ENCODE data around the gene LRRC49. TPM values are rescaled to one million over a fixed set of nuclear protein-coding genes. Genes with fewer than 3 reads are reported as not detected.
"Not testable (repeated sequence)": the region's sequence is repeated elsewhere in the genome, so short reads cannot be mapped to it uniquely, and the experiment has no call there.

LRRC49 gene
- total and polyA plus RNA-seq, 2 donors (not counting 3 experiments of a cell fraction or from before 2014, with no cell fraction given) = 3.0 to 6.6 TPM

DNA sequence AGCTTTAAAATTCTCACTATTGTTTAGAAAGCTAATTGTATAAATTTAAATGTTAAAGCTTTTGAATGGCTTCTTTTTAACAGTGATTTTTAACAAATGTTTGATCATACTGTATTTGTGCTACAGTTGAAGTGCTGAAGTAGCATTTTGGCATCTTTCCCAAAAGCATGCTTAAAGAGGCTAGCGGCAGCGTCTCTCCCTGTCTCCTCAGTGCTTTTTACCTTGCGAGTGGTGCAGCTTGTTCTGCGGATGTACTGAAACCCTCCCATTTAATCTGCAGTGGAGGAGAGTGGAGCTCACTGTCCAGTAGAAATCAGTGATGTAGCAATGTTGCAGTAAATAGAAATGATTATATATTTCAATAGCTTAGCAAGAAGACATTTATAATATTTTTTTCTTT lies 43.7 kb downstream of the LRRC49 start:
- H3K4me1 ChIP-seq (ENCODE audit: control insufficient read depth, extremely low read depth, insufficient read depth, low read length) = no peaks in the 10 kb centered on the region
- dilution Hi-C loops (cut with MboI; ENCODE audit: extremely low pct_ligation_motif_present, low sequenced_read_pairs) = no loop called here
- no TSS peak for BruUV-seq (replicated peaks)
- H3K79me2 ChIP-seq (ENCODE audit: control insufficient read depth, insufficient read depth, low read length) = no peaks in the 10 kb centered on the region
- DNase-seq (ENCODE audit: low read depth, low spot score) (no peak), FAIRE-seq (no peak)
- H3K27ac ChIP-seq (ENCODE audit: insufficient read depth, low read depth, low read length) = no peak overlapping the region
- no peak overlapping the region for H3K4me3 ChIP-seq (replicated peaks in 1 of 3; ENCODE audit: insufficient read depth in 1 of 3, low read depth in 1 of 3, low read length in 3 of 3)
- no peak overlapping the region for H3K9ac ChIP-seq (replicated peaks; ENCODE audit: extremely low read depth, insufficient read depth, low read length)
- POLR2A ChIA-PET = no interaction called here
- no peaks in the 10 kb centered on the region for H3K9me3 ChIP-seq (replicated peaks; ENCODE audit: control insufficient read depth, insufficient read depth, low read length)
- no peak overlapping the region for H3K4me2 ChIP-seq (ENCODE audit: insufficient read depth, low read length)
- CTCF ChIA-PET = interaction anchor here (1.0 to 2.2 kb wide), 3 partner anchors 41 to 61 kb away, joined by 3 to 4 read pairs (median 4); partner anchors contain the start of genes LRRC49 and THAP10
- no peaks in the 10 kb centered on the region for H3K9me1 ChIP-seq (replicated peaks; ENCODE audit: control insufficient read depth, extremely low read depth, insufficient read depth, low read length)
- no peaks in the 10 kb centered on the region for H3K27me3 ChIP-seq (ENCODE audit: control insufficient read depth in 2 of 2, insufficient read depth in 2 of 2, low read length in 2 of 2)
- intact Hi-C loops (cut with micrococcal nuclease) = no loop called here
- H3K36me3 ChIP-seq (ENCODE audit: control insufficient read depth in 2 of 2, extremely low read depth in 1 of 2, insufficient read depth in 2 of 2, low read length in 2 of 2) = no peaks in the 10 kb centered on the region
- no peaks in the 10 kb centered on the region for H4K20me1 ChIP-seq (replicated peaks; ENCODE audit: control insufficient read depth, extremely low read depth, insufficient read depth, low read length)
- TF ChIP-seq POLR2A (IDR thresholded peaks at IDR 0.05; ENCODE audit: low read depth, low read length) = no peak
- TF ChIP-seq EZH2 (IDR thresholded peaks at IDR 0.05; ENCODE audit: borderline replicate concordance, low read depth, low read length, severe bottlenecking) = no peak
- no peak for TF ChIP-seq GATA2 (IDR thresholded peaks at IDR 0.05; ENCODE audit: insufficient read depth, insufficient read length, low read depth, low read length)
- TF ChIP-seq POLR2AphosphoS5 (IDR thresholded peaks at IDR 0.05; ENCODE audit: insufficient read depth, low read depth, low read length) = no peak
- TF ChIP-seq, protein P1, sequence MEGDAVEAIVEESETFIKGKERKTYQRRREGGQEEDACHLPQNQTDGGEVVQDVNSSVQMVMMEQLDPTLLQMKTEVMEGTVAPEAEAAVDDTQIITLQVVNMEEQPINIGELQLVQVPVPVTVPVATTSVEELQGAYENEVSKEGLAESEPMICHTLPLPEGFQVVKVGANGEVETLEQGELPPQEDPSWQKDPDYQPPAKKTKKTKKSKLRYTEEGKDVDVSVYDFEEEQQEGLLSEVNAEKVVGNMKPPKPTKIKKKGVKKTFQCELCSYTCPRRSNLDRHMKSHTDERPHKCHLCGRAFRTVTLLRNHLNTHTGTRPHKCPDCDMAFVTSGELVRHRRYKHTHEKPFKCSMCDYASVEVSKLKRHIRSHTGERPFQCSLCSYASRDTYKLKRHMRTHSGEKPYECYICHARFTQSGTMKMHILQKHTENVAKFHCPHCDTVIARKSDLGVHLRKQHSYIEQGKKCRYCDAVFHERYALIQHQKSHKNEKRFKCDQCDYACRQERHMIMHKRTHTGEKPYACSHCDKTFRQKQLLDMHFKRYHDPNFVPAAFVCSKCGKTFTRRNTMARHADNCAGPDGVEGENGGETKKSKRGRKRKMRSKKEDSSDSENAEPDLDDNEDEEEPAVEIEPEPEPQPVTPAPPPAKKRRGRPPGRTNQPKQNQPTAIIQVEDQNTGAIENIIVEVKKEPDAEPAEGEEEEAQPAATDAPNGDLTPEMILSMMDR (IDR thresholded peaks at IDR 0.05; ENCODE audit: extremely low read depth in 1 of 2, insufficient read depth in 1 of 2, low read depth in 1 of 2, low read length in 2 of 2) = no peak
- TF ChIP-seq FOS (IDR thresholded peaks at IDR 0.05; ENCODE audit: borderline replicate concordance, insufficient read depth, low read length) = no peak
- no peak for TF ChIP-seq MYC (IDR thresholded peaks at IDR 0.05; ENCODE audit: low read depth, low read length)
- TF ChIP-seq, protein P2, sequence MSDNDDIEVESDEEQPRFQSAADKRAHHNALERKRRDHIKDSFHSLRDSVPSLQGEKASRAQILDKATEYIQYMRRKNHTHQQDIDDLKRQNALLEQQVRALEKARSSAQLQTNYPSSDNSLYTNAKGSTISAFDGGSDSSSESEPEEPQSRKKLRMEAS (IDR thresholded peaks at IDR 0.05; ENCODE audit: insufficient read depth, insufficient read length) = no peak
- no peak for TF ChIP-seq JUN (IDR thresholded peaks at IDR 0.05; ENCODE audit: borderline replicate concordance, insufficient read depth, insufficient read length, low read depth)
- H2AFZ ChIP-seq (ENCODE audit: low read depth, low read length) = no peak overlapping the region

DNA sequence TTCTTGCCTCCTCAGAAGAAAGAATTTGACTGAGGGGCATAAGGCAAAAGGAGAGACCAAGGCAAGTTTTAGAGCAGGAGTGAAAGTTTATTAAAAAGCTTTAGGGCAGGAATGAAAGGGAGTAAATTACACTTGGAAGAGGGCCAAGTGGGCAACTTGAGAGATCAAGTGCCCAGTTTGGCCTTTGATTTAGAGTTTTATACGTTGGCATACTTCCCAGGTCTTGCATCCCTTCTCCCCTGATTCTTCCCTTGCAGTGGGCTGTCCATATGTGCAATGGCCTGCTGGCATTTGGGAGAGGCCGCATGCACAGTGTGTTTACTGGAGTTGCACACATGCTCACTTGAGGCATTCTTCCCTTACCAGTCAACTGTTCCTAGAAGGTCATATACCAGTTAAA lies 50.7 kb downstream of the LRRC49 start:
- dilution Hi-C loops (cut with MboI; ENCODE audit: extremely low pct_ligation_motif_present, low sequenced_read_pairs); H3K9me1 ChIP-seq (replicated peaks; ENCODE audit: control insufficient read depth, extremely low read depth, insufficient read depth, low read length); H3K9ac ChIP-seq (replicated peaks; ENCODE audit: extremely low read depth, insufficient read depth, low read length); H3K9me3 ChIP-seq (replicated peaks; ENCODE audit: control insufficient read depth, insufficient read depth, low read length); H4K20me1 ChIP-seq (replicated peaks; ENCODE audit: control insufficient read depth, extremely low read depth, insufficient read depth, low read length); FAIRE-seq; H3K36me3 ChIP-seq (ENCODE audit: control insufficient read depth in 2 of 2, extremely low read depth in 1 of 2, insufficient read depth in 2 of 2, low read length in 2 of 2); POLR2A ChIA-PET; H3K79me2 ChIP-seq (ENCODE audit: control insufficient read depth, insufficient read depth, low read length); BruUV-seq (replicated peaks); DNase-seq (ENCODE audit: low read depth, low spot score); H3K27me3 ChIP-seq (ENCODE audit: control insufficient read depth in 2 of 2, insufficient read depth in 2 of 2, low read length in 2 of 2); H3K4me1 ChIP-seq (ENCODE audit: control insufficient read depth, extremely low read depth, insufficient read depth, low read length); H2AFZ ChIP-seq (ENCODE audit: low read depth, low read length); intact Hi-C loops (cut with micrococcal nuclease); H3K4me3 ChIP-seq (replicated peaks in 1 of 3; ENCODE audit: insufficient read depth in 1 of 3, low read depth in 1 of 3, low read length in 3 of 3); H3K27ac ChIP-seq (ENCODE audit: insufficient read depth, low read depth, low read length); H3K4me2 ChIP-seq (ENCODE audit: insufficient read depth, low read length): not testable (repeated sequence)
- CTCF ChIA-PET = interaction anchor here (1.2 kb wide), 1 partner anchor 9 kb away, joined by 3 read pairs; no protein-coding TSS in a partner anchor
